ENCODE results near the gene STUM.

Gene STUM

GRCh38 chr1:226578946-226579578, 30.5 kb downstream of the STUM start:
- Histone ChIP-seq H3K27ac (ENCODE audit: low read depth, low read length) (no peak overlapping the region), H3K4me3 (ENCODE audit: insufficient read depth, low read length, poor library complexity, severe bottlenecking) (no peak overlapping the region), H3K79me2 (ENCODE audit: insufficient read depth, low read length) (no peaks in the 10 kb centered on the region), H2AFZ (ENCODE audit: low read depth, low read length, severe bottlenecking) (no peak overlapping the region), H4K20me1 (ENCODE audit: low read depth, low read length) (no peaks in the 10 kb centered on the region), H3K9me2 (replicated peaks; ENCODE audit: insufficient read depth, low read length) (no peaks in the 10 kb centered on the region), H3K9ac (ENCODE audit: low read length) (no peak overlapping the region), H3K27me3 (ENCODE audit: low read length) (no peaks in the 10 kb centered on the region), H3K9me3 (ENCODE audit: insufficient read depth, low read length) (no peaks in the 10 kb centered on the region), H3K4me2 (ENCODE audit: low read depth, low read length, poor library complexity, severe bottlenecking) (no peak overlapping the region), H3K36me3 (ENCODE audit: low read length) (no peaks in the 10 kb centered on the region), H3F3A (ENCODE audit: insufficient read depth) (no peaks in the 10 kb centered on the region)
- TF ChIP-seq CTCF (IDR thresholded peaks at IDR 0.05; ENCODE audit: insufficient read depth, low read length, poor library complexity, severe bottlenecking) (no peak), EZH2phosphoT487 (conservative IDR thresholded peaks at IDR 0.05; ENCODE audit: low read length) (no peak)

GRCh38 chr1:226579781-226580323, 31.3 kb downstream of the STUM start:
- Histone ChIP-seq H3K4me3 (ENCODE audit: insufficient read depth, low read length, poor library complexity, severe bottlenecking) (no peak overlapping the region), H3K9me2 (replicated peaks; ENCODE audit: insufficient read depth, low read length) (no peaks in the 10 kb centered on the region), H3K27me3 (ENCODE audit: low read length) (no peaks in the 10 kb centered on the region), H3K9me3 (ENCODE audit: insufficient read depth, low read length) (no peaks in the 10 kb centered on the region), H4K20me1 (ENCODE audit: low read depth, low read length) (no peaks in the 10 kb centered on the region), H3K36me3 (ENCODE audit: low read length) (no peaks in the 10 kb centered on the region), H3K27ac (ENCODE audit: low read depth, low read length) (no peak overlapping the region), H3K9ac (ENCODE audit: low read length) (no peak overlapping the region), H2AFZ (ENCODE audit: low read depth, low read length, severe bottlenecking) (no peak overlapping the region), H3F3A (ENCODE audit: insufficient read depth) (no peaks in the 10 kb centered on the region), H3K4me2 (ENCODE audit: low read depth, low read length, poor library complexity, severe bottlenecking) (no peak overlapping the region), H3K79me2 (ENCODE audit: insufficient read depth, low read length) (no peaks in the 10 kb centered on the region)
- no peak for TF ChIP-seq CTCF (IDR thresholded peaks at IDR 0.05; ENCODE audit: insufficient read depth, low read length, poor library complexity, severe bottlenecking)
- TF ChIP-seq EZH2phosphoT487 (conservative IDR thresholded peaks at IDR 0.05; ENCODE audit: low read length), result no peak

GRCh38 chr1:226580625-226581270, 32.2 kb downstream of the STUM start:
- no peak overlapping the region for H3K27ac ChIP-seq (ENCODE audit: low read depth, low read length)
- no peaks in the 10 kb centered on the region for H3K9me3 ChIP-seq (ENCODE audit: insufficient read depth, low read length)
- H3K9me2 ChIP-seq (replicated peaks; ENCODE audit: insufficient read depth, low read length), result no peaks in the 10 kb centered on the region
- no peaks in the 10 kb centered on the region for H3K36me3 ChIP-seq (ENCODE audit: low read length)
- H3F3A ChIP-seq (ENCODE audit: insufficient read depth), result no peaks in the 10 kb centered on the region
- H3K27me3 ChIP-seq (ENCODE audit: low read length), result no peaks in the 10 kb centered on the region
- no peak overlapping the region for H3K4me2 ChIP-seq (ENCODE audit: low read depth, low read length, poor library complexity, severe bottlenecking)
- H3K79me2 ChIP-seq (ENCODE audit: insufficient read depth, low read length), result no peaks in the 10 kb centered on the region
- no peak overlapping the region for H3K9ac ChIP-seq (ENCODE audit: low read length)
- no peaks in the 10 kb centered on the region for H4K20me1 ChIP-seq (ENCODE audit: low read depth, low read length)
- no peak overlapping the region for H3K4me3 ChIP-seq (ENCODE audit: insufficient read depth, low read length, poor library complexity, severe bottlenecking)
- H2AFZ ChIP-seq (ENCODE audit: low read depth, low read length, severe bottlenecking), result no peak overlapping the region
- TF ChIP-seq CTCF (IDR thresholded peaks at IDR 0.05; ENCODE audit: insufficient read depth, low read length, poor library complexity, severe bottlenecking) (no peak), EZH2phosphoT487 (conservative IDR thresholded peaks at IDR 0.05; ENCODE audit: low read length) (no peak)

Measured in SU-DHL-6 (cell line).